HEK293 (cell line): ENCODE measurements around the gene AMER2.

Experiments used
- CTCF ChIA-PET: fragments of 350-600 bp; formaldehyde crosslinking; extraction: SDS; loops from one replicate; lab custom pipeline; 2021; ENCODE audit warnings: antibody characterized with exemption; lab: Yijun Ruan, JAX
- POLR2A ChIA-PET: fragments of 300-600 bp; formaldehyde crosslinking; extraction: SDS; loops from one replicate; lab custom pipeline; 2020; ENCODE audit warnings: antibody characterized with exemption, inconsistent platforms; lab: Yijun Ruan, JAX
- H3K27ac ChIP-seq: fragments of 200-500 bp; sonication (Bioruptor generic); 2 replicates; pipeline ENCODE4 v1.5.1; 2014; ENCODE audit warnings: low read depth, low read length, control low read depth, inconsistent platforms; ENCODE audit errors: extremely low read depth
- H3K36me3 ChIP-seq, 2 experiments: fragments of 200-500 bp in 1 of 2; sonication (Bioruptor generic) in 1 of 2; 1 replicate in 1 of 2; 2 replicates in 1 of 2; pipeline ENCODE4 v1.5.1; 2014 to 2017; ENCODE audit warnings: inconsistent platforms in 2 of 2, low read length in 2 of 2; ENCODE audit not compliant: control insufficient read depth in 2 of 2, insufficient read depth in 1 of 2
- H3K4me1 ChIP-seq: fragments of 200-500 bp; sonication (Bioruptor generic); 2 replicates; pipeline ENCODE4 v1.5.1; 2014; ENCODE audit warnings: mild to moderate bottlenecking, low read length, inconsistent platforms; ENCODE audit not compliant: control insufficient read depth, insufficient read depth
- H3K4me3 ChIP-seq: 2 replicates; pipeline ENCODE4 v1.5.1; 2011; ENCODE audit warnings: low read depth, mild to moderate bottlenecking, control low read depth, low read length, moderate library complexity
- H3K9me3 ChIP-seq: fragments of 200-500 bp; sonication (Bioruptor generic); 2 replicates; pipeline ENCODE4 v1.5.1; 2014; ENCODE audit warnings: low read depth, low read length, inconsistent platforms; ENCODE audit not compliant: control insufficient read depth, insufficient read depth
- HOXA7 ChIP-seq: sonication (generic); formaldehyde crosslinking; IDR thresholded peaks from 2 replicates; pipeline ENCODE4 v1.8.1; 2022; ENCODE audit warnings: missing genetic modification reagents, borderline replicate concordance
- HOXC10 ChIP-seq: sonication (generic); formaldehyde crosslinking; IDR thresholded peaks from 2 replicates; pipeline ENCODE4 v1.8.1; 2023; ENCODE audit warnings: mild to moderate bottlenecking, missing genetic modification reagents
- MYNN ChIP-seq: fragments of 450-650 bp; formaldehyde crosslinking; IDR thresholded peaks from 2 replicates; pipeline ENCODE4 v1.5.1; 2016; ENCODE audit warnings: missing biosample characterization, missing genetic modification characterization, borderline replicate concordance
- YY1 ChIP-seq: fragments of 450-650 bp; formaldehyde crosslinking; IDR thresholded peaks from 2 replicates; pipeline ENCODE4 v1.5.1; 2018; ENCODE audit warnings: missing biosample characterization, missing genetic modification characterization
- YY2 ChIP-seq: fragments of 450-650 bp; formaldehyde crosslinking; IDR thresholded peaks from 2 replicates; pipeline ENCODE4 v1.5.1; 2016; ENCODE audit warnings: missing biosample characterization, missing genetic modification characterization
- ZBTB1 ChIP-seq: fragments of 450-650 bp; formaldehyde crosslinking; IDR thresholded peaks from 2 replicates; pipeline ENCODE4 v1.5.1; 2016; ENCODE audit warnings: missing biosample characterization, missing genetic modification characterization
- ZBTB17 ChIP-seq: fragments of 450-650 bp; formaldehyde crosslinking; IDR thresholded peaks from 2 replicates; pipeline ENCODE4 v1.5.1; 2016; ENCODE audit warnings: missing biosample characterization, missing genetic modification characterization
- ZNF146 ChIP-seq: fragments of 450-650 bp; formaldehyde crosslinking; IDR thresholded peaks from 2 replicates; pipeline ENCODE4 v1.5.1; 2016; ENCODE audit warnings: missing biosample characterization, missing genetic modification characterization
- ZNF155 ChIP-seq: fragments of 450-650 bp; formaldehyde crosslinking; IDR thresholded peaks from 2 replicates; pipeline ENCODE4 v1.5.1; 2016; ENCODE audit warnings: missing biosample characterization, missing genetic modification characterization
- ZNF157 ChIP-seq: fragments of 450-650 bp; formaldehyde crosslinking; IDR thresholded peaks from 2 replicates; pipeline ENCODE4 v1.5.1; 2016; ENCODE audit warnings: missing biosample characterization, missing genetic modification characterization
- ZNF169 ChIP-seq: fragments of 450-650 bp; formaldehyde crosslinking; IDR thresholded peaks from 2 replicates; pipeline ENCODE4 v1.5.1; 2016; ENCODE audit warnings: missing biosample characterization, missing genetic modification characterization
- ZNF175 ChIP-seq: fragments of 450-650 bp; formaldehyde crosslinking; IDR thresholded peaks from 2 replicates; pipeline ENCODE4 v1.5.1; 2016; ENCODE audit warnings: missing biosample characterization, missing genetic modification characterization
- ZNF184 ChIP-seq: fragments of 450-650 bp; IDR thresholded peaks from 2 replicates; pipeline ENCODE4 v1.5.1; 2018; ENCODE audit warnings: missing biosample characterization, mild to moderate bottlenecking, missing genetic modification characterization
- ZNF214 ChIP-seq: fragments of 450-650 bp; formaldehyde crosslinking; IDR thresholded peaks from 2 replicates; pipeline ENCODE4 v1.5.1; 2017; ENCODE audit warnings: missing biosample characterization, mild to moderate bottlenecking, missing genetic modification characterization, borderline replicate concordance
- ZNF302 ChIP-seq: fragments of 450-650 bp; formaldehyde crosslinking; IDR thresholded peaks from 2 replicates; pipeline ENCODE4 v1.5.1; 2016; ENCODE audit warnings: missing biosample characterization, missing genetic modification characterization, low read depth
- ZNF324 ChIP-seq: fragments of 450-650 bp; formaldehyde crosslinking; IDR thresholded peaks from 2 replicates; pipeline ENCODE4 v1.5.1; 2016; ENCODE audit warnings: missing biosample characterization, missing genetic modification characterization
- ZNF335 ChIP-seq: fragments of 450-650 bp; formaldehyde crosslinking; conservative IDR thresholded peaks from 2 replicates; pipeline ENCODE4 v1.5.1; 2016; ENCODE audit warnings: missing biosample characterization, missing genetic modification characterization
- ZNF341 ChIP-seq: fragments of 450-650 bp; formaldehyde crosslinking; IDR thresholded peaks from 2 replicates; pipeline ENCODE4; 2016; ENCODE audit warnings: low read depth, missing biosample characterization, missing genetic modification characterization
- ZNF501 ChIP-seq: fragments of 450-650 bp; formaldehyde crosslinking; IDR thresholded peaks from 2 replicates; pipeline ENCODE4 v1.5.1; 2016; ENCODE audit warnings: missing biosample characterization, missing genetic modification characterization
- ZNF544 ChIP-seq: fragments of 450-650 bp; formaldehyde crosslinking; IDR thresholded peaks from 2 replicates; pipeline ENCODE4 v1.5.0; 2017; ENCODE audit warnings: missing biosample characterization, missing genetic modification characterization
- ZNF548 ChIP-seq: fragments of 450-650 bp; formaldehyde crosslinking; IDR thresholded peaks from 2 replicates; pipeline ENCODE4 v1.5.1; 2016; ENCODE audit warnings: missing biosample characterization, missing genetic modification characterization
- ZNF76 ChIP-seq: fragments of 450-650 bp; formaldehyde crosslinking; IDR thresholded peaks from 2 replicates; pipeline ENCODE4; 2016; ENCODE audit warnings: low read depth, missing biosample characterization, missing genetic modification characterization, borderline replicate concordance
- ZSCAN30 ChIP-seq: fragments of 450-650 bp; IDR thresholded peaks from 2 replicates; pipeline ENCODE4 v1.5.1; 2018; ENCODE audit warnings: missing biosample characterization, mild to moderate bottlenecking, missing genetic modification characterization, moderate library complexity
- ZXDB ChIP-seq: fragments of 450-650 bp; formaldehyde crosslinking; IDR thresholded peaks from 2 replicates; pipeline ENCODE4 v1.5.1; 2016; ENCODE audit warnings: missing biosample characterization, missing genetic modification characterization
- TF ChIP-seq, protein P1 (sequence below): IDR thresholded peaks from 2 replicates; pipeline ENCODE4 v1.6.1; 2011; ENCODE audit warnings: mild to moderate bottlenecking, low read depth, low read length, borderline replicate concordance
- TF ChIP-seq, protein P2 (sequence below): fragments of 450-650 bp; formaldehyde crosslinking; IDR thresholded peaks from 2 replicates; pipeline ENCODE4 v1.5.1; 2017; ENCODE audit warnings: missing biosample characterization, missing genetic modification characterization
- TF ChIP-seq, protein P3 (sequence below): fragments of 450-650 bp; formaldehyde crosslinking; IDR thresholded peaks from 2 replicates; pipeline ENCODE4 v1.5.1; 2016; ENCODE audit warnings: missing biosample characterization, missing genetic modification characterization

AMER2 gene

DNA sequence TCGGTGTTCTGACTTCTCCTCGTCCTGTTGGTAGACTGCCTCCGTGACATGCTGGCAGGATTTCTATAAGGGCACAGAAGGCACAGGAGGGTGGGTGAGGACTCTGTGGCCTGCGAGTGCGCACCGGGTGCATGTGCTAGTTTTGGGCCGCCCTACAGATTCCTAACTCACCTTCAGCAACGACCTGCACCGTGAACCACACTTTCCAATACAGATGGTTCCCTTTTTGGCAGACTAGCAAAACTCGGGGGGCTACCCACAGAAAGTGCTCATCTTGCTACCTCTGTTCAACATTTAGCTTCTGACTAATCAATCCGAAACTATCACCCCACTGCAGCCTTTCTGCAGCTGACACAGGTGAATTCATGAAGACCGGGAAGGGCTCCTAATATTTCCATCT, 14.1 kb upstream of the AMER2 start:
- Histone ChIP-seq H3K4me3 (no peak overlapping the region), H3K27ac (no peak overlapping the region), H3K36me3 (no peaks in the 10 kb centered on the region), H3K4me1 (no peaks in the 10 kb centered on the region), H3K9me3 (no peaks in the 10 kb centered on the region)
- ChIA-PET POLR2A (no interaction called here), CTCF (no interaction called here)
- TF ChIP-seq ZNF302 (tag by site-specific recombination) = no peak
- no peak for TF ChIP-seq HOXA7 (CRISPR knock-in tag)
- TF ChIP-seq ZXDB = no peak
- TF ChIP-seq ZNF335 (tag by site-specific recombination) = no peak
- TF ChIP-seq ZNF324 (tag by site-specific recombination) = no peak
- no peak for TF ChIP-seq ZNF146
- TF ChIP-seq, protein P1, sequence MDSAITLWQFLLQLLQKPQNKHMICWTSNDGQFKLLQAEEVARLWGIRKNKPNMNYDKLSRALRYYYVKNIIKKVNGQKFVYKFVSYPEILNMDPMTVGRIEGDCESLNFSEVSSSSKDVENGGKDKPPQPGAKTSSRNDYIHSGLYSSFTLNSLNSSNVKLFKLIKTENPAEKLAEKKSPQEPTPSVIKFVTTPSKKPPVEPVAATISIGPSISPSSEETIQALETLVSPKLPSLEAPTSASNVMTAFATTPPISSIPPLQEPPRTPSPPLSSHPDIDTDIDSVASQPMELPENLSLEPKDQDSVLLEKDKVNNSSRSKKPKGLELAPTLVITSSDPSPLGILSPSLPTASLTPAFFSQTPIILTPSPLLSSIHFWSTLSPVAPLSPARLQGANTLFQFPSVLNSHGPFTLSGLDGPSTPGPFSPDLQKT = no peak
- TF ChIP-seq ZNF544 (tag by site-specific recombination) = no peak
- TF ChIP-seq, protein P2, sequence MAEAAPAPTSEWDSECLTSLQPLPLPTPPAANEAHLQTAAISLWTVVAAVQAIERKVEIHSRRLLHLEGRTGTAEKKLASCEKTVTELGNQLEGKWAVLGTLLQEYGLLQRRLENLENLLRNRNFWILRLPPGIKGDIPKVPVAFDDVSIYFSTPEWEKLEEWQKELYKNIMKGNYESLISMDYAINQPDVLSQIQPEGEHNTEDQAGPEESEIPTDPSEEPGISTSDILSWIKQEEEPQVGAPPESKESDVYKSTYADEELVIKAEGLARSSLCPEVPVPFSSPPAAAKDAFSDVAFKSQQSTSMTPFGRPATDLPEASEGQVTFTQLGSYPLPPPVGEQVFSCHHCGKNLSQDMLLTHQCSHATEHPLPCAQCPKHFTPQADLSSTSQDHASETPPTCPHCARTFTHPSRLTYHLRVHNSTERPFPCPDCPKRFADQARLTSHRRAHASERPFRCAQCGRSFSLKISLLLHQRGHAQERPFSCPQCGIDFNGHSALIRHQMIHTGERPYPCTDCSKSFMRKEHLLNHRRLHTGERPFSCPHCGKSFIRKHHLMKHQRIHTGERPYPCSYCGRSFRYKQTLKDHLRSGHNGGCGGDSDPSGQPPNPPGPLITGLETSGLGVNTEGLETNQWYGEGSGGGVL (tag by site-specific recombination) = no peak

DNA sequence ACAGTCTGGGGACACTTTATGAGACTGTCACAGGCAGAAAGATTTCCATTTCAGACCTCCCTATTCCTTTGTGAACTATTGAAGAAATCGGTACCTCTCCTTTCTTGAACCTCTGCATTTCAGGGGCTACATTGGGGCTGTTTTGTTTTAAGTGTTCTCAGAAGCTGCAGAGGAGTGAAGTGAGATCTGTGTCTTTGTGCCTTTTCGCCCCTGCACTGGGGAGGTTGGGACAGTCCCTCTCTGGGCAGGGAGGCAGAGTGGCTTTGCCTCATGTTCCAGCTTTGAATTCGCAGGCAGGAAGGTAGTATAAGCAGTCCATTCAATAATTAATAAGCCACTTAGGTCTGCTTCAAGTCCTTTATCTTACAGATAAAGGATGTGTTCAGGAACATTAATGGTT, 9.5 kb upstream of the AMER2 start:
- ChIA-PET CTCF (interaction anchor here (0.5 to 1.6 kb wide), 4 partner anchors 13 to 194 kb away, joined by 3 to 7 read pairs (median 3); no protein-coding TSS in a partner anchor), POLR2A (no interaction called here)
- Histone ChIP-seq H3K36me3 (no peaks in the 10 kb centered on the region), H3K9me3 (no peaks in the 10 kb centered on the region), H3K27ac (no peak overlapping the region), H3K4me3 (no peak overlapping the region), H3K4me1 (no peaks in the 10 kb centered on the region)
- TF ChIP-seq ZNF157 (tag by site-specific recombination) = no peak
- TF ChIP-seq ZBTB17 (tag by site-specific recombination) = no peak
- TF ChIP-seq ZNF501 (tag by site-specific recombination) = no peak
- no peak for TF ChIP-seq ZNF175 (tag by site-specific recombination)
- no peak for TF ChIP-seq ZNF548 (tag by site-specific recombination)
- no peak for TF ChIP-seq ZNF155
- TF ChIP-seq YY2 (tag by site-specific recombination) = no peak
- no peak for TF ChIP-seq ZNF335 (tag by site-specific recombination)
- TF ChIP-seq ZNF184 (tag by site-specific recombination) = no peak
- no peak for TF ChIP-seq ZNF76
- TF ChIP-seq HOXC10 = no peak
- TF ChIP-seq ZNF341 = no peak

DNA sequence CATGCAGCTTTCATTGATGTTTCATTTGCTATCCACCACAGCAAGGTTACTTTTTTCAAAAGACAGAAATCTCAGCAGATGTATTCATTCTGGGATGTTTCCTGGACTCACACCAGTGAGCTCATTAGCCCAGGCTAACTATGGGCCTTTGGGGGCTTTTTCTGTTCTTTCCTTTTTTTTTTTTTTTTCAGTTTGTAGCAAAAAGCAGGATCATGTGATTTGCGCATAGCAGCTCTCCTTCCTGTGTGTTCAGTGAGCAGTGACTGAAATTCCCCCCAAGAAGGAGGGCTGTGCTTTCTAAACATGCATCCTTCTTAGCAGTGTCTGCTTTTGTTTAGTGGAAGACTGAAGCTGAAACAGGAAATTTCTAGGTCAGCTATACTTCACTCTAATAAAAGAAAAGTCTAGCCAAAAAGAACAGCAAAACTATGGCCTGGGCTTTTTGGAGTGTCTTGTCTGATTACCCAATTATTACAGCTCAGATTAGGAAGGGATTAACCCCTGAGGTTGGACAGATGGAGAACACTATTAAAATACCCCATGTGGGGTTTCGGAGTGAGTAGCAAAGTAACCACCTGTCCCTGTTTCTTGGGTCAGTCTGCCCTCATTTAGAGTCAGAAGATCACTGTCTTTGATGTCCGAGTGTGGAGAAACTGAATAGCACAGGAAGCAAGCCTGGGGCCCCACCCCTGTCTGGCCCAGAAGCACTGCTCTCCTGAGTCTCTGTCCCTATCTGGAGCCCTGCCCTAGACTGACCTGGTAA, 8.9 kb upstream of the AMER2 start:
- POLR2A ChIA-PET = no interaction called here
- CTCF ChIA-PET = interaction anchor here (1.2 to 1.6 kb wide), 3 partner anchors 14 to 68 kb away, joined by 3 to 4 read pairs (median 3); no protein-coding TSS in a partner anchor
- TF ChIP-seq, protein P2 (tag by site-specific recombination) = no peak
- no peak for TF ChIP-seq ZNF169
- TF ChIP-seq ZNF155 = no peak
- TF ChIP-seq ZXDB = no peak
- TF ChIP-seq ZNF184 (tag by site-specific recombination) = no peak
- no peak for TF ChIP-seq YY1 (tag by site-specific recombination)
- TF ChIP-seq ZBTB1 (tag by site-specific recombination) = no peak
- TF ChIP-seq ZSCAN30 (tag by site-specific recombination) = no peak
- TF ChIP-seq, protein P3, sequence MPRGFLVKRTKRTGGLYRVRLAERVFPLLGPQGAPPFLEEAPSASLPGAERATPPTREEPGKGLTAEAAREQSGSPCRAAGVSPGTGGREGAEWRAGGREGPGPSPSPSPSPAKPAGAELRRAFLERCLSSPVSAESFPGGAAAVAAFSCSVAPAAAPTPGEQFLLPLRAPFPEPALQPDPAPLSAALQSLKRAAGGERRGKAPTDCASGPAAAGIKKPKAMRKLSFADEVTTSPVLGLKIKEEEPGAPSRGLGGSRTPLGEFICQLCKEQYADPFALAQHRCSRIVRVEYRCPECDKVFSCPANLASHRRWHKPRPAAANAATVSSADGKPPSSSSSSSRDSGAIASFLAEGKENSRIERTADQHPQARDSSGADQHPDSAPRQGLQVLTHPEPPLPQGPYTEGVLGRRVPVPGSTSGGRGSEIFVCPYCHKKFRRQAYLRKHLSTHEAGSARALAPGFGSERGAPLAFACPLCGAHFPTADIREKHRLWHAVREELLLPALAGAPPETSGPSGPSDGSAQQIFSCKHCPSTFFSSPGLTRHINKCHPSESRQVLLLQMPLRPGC (tag by site-specific recombination) = no peak
- no peak for TF ChIP-seq ZNF214
- no peak for TF ChIP-seq MYNN (tag by site-specific recombination)

More for the DNA sequence above, 8.9 kb upstream of the AMER2 start:
- Histone ChIP-seq H3K4me1 (no peaks in the 10 kb centered on the region), H3K36me3 (no peaks in the 10 kb centered on the region), H3K4me3 (no peak overlapping the region), H3K9me3 (no peaks in the 10 kb centered on the region), H3K27ac (no peak overlapping the region)
